HCT116 (cell line): ENCODE data around the gene ATP6V1G2. TPM values are rescaled to one million over a fixed set of nuclear protein-coding genes. Genes with fewer than 3 reads are reported as not detected.

Source experiments
- ATAC-seq: fragments of 200-7000 bp; cut with Tn5 transposase; 2 replicates; pipeline ENCODE4 v1.9.1; 2020; ENCODE audit warnings: mild to moderate bottlenecking, moderate library complexity
- BruUV-seq: library from RNA; stranded (reverse); fragments of 400-500 nt; replicated peaks from 2 replicates; lab custom pipeline; 2021; lab: Mats Ljungman, UMichigan
- CTCF ChIA-PET: fragments of 300-600 bp; sonication (Branson Sonifier 250); formaldehyde crosslinking; loops from one replicate; lab custom pipeline; 2021; ENCODE audit warnings: antibody characterized with exemption; lab: Charles Lee
- POLR2A ChIA-PET: fragments of 300-600, 350-600 bp; sonication (Branson Sonifier 250); formaldehyde crosslinking; loops from one replicate; lab custom pipeline; 2021; ENCODE audit warnings: antibody characterized with exemption; lab: Charles Lee
- RAD21 ChIA-PET, 2 experiments: fragments of 300-600 bp; sonication (Branson Sonifier 250); formaldehyde crosslinking; loops; one replicate each; lab custom pipeline; 2023; ENCODE audit warnings: low total read pairs in 2 of 2; ENCODE audit not compliant: uncharacterized antibody in 2 of 2, unreplicated experiment in 2 of 2, low non-redundant PET in 1 of 2; lab: Charles Lee
- DNase-seq: peaks from one replicate; pipeline ENCODE4 v3.0.0-alpha.2; 2010; ENCODE audit warnings: low read depth, low spot score
- H2AFZ ChIP-seq: fragments of 200-600 bp; shearing (Covaris generic), sonication (generic); 2 replicates; pipeline ENCODE4 v1.6.1; 2017; ENCODE audit warnings: low read depth, mixed run types, mixed read lengths, antibody characterized with exemption, low read length; ENCODE audit not compliant: poor library complexity, severe bottlenecking
- H3K27ac ChIP-seq: 2 replicates; pipeline ENCODE4 v1.5.1; 2012; ENCODE audit warnings: low read depth, low read length
- H3K27me3 ChIP-seq: fragments of 200-600 bp; sonication (generic); 2 replicates; pipeline ENCODE4 v1.6.1; 2016; ENCODE audit warnings: mixed run types, low read length, mixed read lengths; ENCODE audit not compliant: insufficient read depth
- H3K36me3 ChIP-seq, 2 experiments: fragments of 200-500 bp in 1 of 2; fragments of 200-600 bp in 1 of 2; sonication (Bioruptor generic) in 1 of 2; sonication (generic) in 1 of 2; 2 replicates each; pipeline versions ENCODE4 v1.5.1 to v1.6.1; 2014 to 2016; ENCODE audit warnings: low read length in 2 of 2, inconsistent platforms in 1 of 2, mixed read lengths in 1 of 2, mixed run types in 1 of 2; ENCODE audit not compliant: insufficient read depth in 2 of 2, control insufficient read depth in 1 of 2
- H3K4me1 ChIP-seq, 2 experiments: fragments of 200-600 bp in 1 of 2; sonication (generic) in 1 of 2; 2 replicates each; pipeline versions ENCODE4 v1.5.1 to v1.6.1; 2012 to 2017; ENCODE audit warnings: low read length in 2 of 2, inconsistent platforms in 1 of 2, mild to moderate bottlenecking in 1 of 2, mixed read lengths in 1 of 2, mixed run types in 1 of 2, moderate library complexity in 1 of 2; ENCODE audit not compliant: insufficient read depth in 2 of 2, control insufficient read depth in 1 of 2
- H3K4me2 ChIP-seq: fragments of 200-600 bp; sonication (generic); 2 replicates; pipeline ENCODE4 v1.6.1; 2017; ENCODE audit warnings: mixed run types, low read length, mixed read lengths
- H3K4me3 ChIP-seq, 2 experiments: fragments of 200-600 bp in 1 of 2; sonication (generic) in 1 of 2; replicated peaks in 1 of 2; 2 replicates each; pipeline ENCODE4 v1.5.1; 2011 to 2016; ENCODE audit warnings: low read length in 2 of 2, control low read depth in 1 of 2, low read depth in 1 of 2, mild to moderate bottlenecking in 1 of 2, mixed read lengths in 1 of 2, mixed run types in 1 of 2
- H3K79me2 ChIP-seq: fragments of 200-600 bp; sonication (generic); 2 replicates; pipeline ENCODE4 v1.6.1; 2017; ENCODE audit warnings: mild to moderate bottlenecking, mixed run types, low read length, moderate library complexity, mixed read lengths; ENCODE audit not compliant: insufficient read depth
- H3K9ac ChIP-seq: fragments of 200-600 bp; sonication (generic); 2 replicates; pipeline ENCODE4 v1.6.1; 2016; ENCODE audit warnings: low read length, mixed read lengths
- H3K9me2 ChIP-seq: fragments of 200-600 bp; sonication (generic), shearing (Covaris generic); 2 replicates; pipeline ENCODE4 v1.6.1; 2017; ENCODE audit warnings: mixed run types, mild to moderate bottlenecking, moderate library complexity; ENCODE audit not compliant: insufficient read depth
- H3K9me3 ChIP-seq, 2 experiments: fragments of 200-500 bp in 1 of 2; fragments of 200-600 bp in 1 of 2; sonication (Bioruptor generic) in 1 of 2; sonication (generic) in 1 of 2; 2 replicates each; pipeline ENCODE4 v1.6.1; 2014 to 2017; ENCODE audit warnings: low read length in 2 of 2, mixed read lengths in 2 of 2, inconsistent platforms in 1 of 2, low read depth in 1 of 2, mild to moderate bottlenecking in 1 of 2, mixed run types in 1 of 2, moderate library complexity in 1 of 2; ENCODE audit not compliant: control insufficient read depth in 1 of 2, insufficient read depth in 1 of 2
- H4K20me1 ChIP-seq: fragments of 200-600 bp; sonication (generic), shearing (Covaris generic); 2 replicates; pipeline ENCODE4 v1.6.1; 2017; ENCODE audit warnings: mixed run types, mild to moderate bottlenecking, moderate library complexity; ENCODE audit not compliant: insufficient read depth
- CBX3 ChIP-seq: IDR thresholded peaks from 2 replicates; pipeline ENCODE4 v1.6.1; 2012; ENCODE audit warnings: low read depth
- CEBPB ChIP-seq: IDR thresholded peaks from 2 replicates; pipeline ENCODE4 v1.6.1; 2012; ENCODE audit warnings: low read depth
- EZH2 ChIP-seq: fragments of 200-600 bp; sonication (generic); IDR thresholded peaks from 2 replicates; pipeline ENCODE4 v1.6.1; 2017; ENCODE audit warnings: antibody characterized with exemption, mixed run types
- EZH2phosphoT487 ChIP-seq: fragments of 200-600 bp; IDR thresholded peaks from 2 replicates; pipeline ENCODE4 v1.6.1; 2018; ENCODE audit warnings: antibody characterized with exemption, borderline replicate concordance
- MAX ChIP-seq: IDR thresholded peaks from 2 replicates; pipeline ENCODE4 v1.6.1; 2012
- POLR2A ChIP-seq: IDR thresholded peaks from 2 replicates; pipeline ENCODE4 v1.7.0; 2011; ENCODE audit warnings: borderline replicate concordance; ENCODE audit not compliant: insufficient read depth, insufficient read length; ENCODE audit errors: extremely low read depth
- POLR2AphosphoS5 ChIP-seq: IDR thresholded peaks from 2 replicates; pipeline ENCODE4 v1.6.1; 2011; ENCODE audit warnings: mild to moderate bottlenecking, low read depth, low read length, moderate library complexity
- RAD21 ChIP-seq: IDR thresholded peaks from 2 replicates; pipeline ENCODE4 v1.6.1; 2012; ENCODE audit warnings: low read depth, mild to moderate bottlenecking
- SIN3A ChIP-seq: IDR thresholded peaks from 2 replicates; pipeline ENCODE4 v1.6.1; 2012; ENCODE audit warnings: low read depth
- SP1 ChIP-seq: IDR thresholded peaks from 2 replicates; pipeline ENCODE4 v1.6.1; 2012; ENCODE audit warnings: low read depth
- ZNF274 ChIP-seq: fragments of 200-500 bp; sonication (Bioruptor generic); IDR thresholded peaks from 2 replicates; pipeline ENCODE4 v1.6.1; 2014; ENCODE audit warnings: mild to moderate bottlenecking, low read depth, low read length, inconsistent platforms
- intact Hi-C: fragments of 100-400 bp; cut with micrococcal nuclease; formaldehyde crosslinking; loops from 2 replicates; pipeline ENCODE4 v1.10.0; 2022
- total RNA-seq: library from RNA; stranded (reverse); gene quantifications from one replicate; pipeline ENCODE4 v1.2.1, GENCODE V29; 2021; ENCODE audit not compliant: unreplicated experiment

ATP6V1G2 gene
- total RNA-seq, 1 experiment from 2014 or later = 1.8 TPM

- POLR2A ChIA-PET = interaction anchor here (0.6 to 1.9 kb wide), 2 partner anchors 36 to 38 kb away, joined by 3 to 6 read pairs; partner anchors contain the start of genes ATP6V1G2 and NFKBIL1
- no peak for ATAC-seq
These were observed 35.8 kb upstream of the ATP6V1G2 start, which contains the start of gene LTB for GRCh38 chr6:31582230-31582643. TSS of gene LTB (minus strand) at chr6:31582424. CDS start at chr6:31582417, 7 bp downstream.

GRCh38 chr6:31581434-31582229 lies 35.2 kb upstream of the ATP6V1G2 start:
- H3K4me1 ChIP-seq = peaks cover 4 to 15% of the 10 kb centered on the region in 2 experiments; a peak in 2 of 4 replicates
- H3K27ac ChIP-seq = peak overlapping the region; percentile 8; the same call in 1 of the 2 replicates
- H3K27me3 ChIP-seq = no peaks in the 10 kb centered on the region
- H3K9me3 ChIP-seq = no peaks in the 10 kb centered on the region
- H3K4me3 ChIP-seq = peak overlapping the region; percentile 65 to 75
- H3K36me3 ChIP-seq = no peaks in the 10 kb centered on the region
- TSS peak; percentile 66 for BruUV-seq
- peak overlapping the region; percentile 73 for H3K9ac ChIP-seq
- H3K9me2 ChIP-seq = no peaks in the 10 kb centered on the region
- peak overlapping the region; percentile 79 for H2AFZ ChIP-seq
- H4K20me1 ChIP-seq = no peaks in the 10 kb centered on the region
- peak overlapping the region; percentile 97 for H3K4me2 ChIP-seq
- CTCF ChIA-PET = interaction anchor here (1.1 to 7.8 kb wide), 4 partner anchors 11 to 16 kb away, joined by 3 to 70 read pairs (median 5); no protein-coding TSS in a partner anchor
- POLR2A ChIA-PET = interaction anchor here (1.4 to 1.9 kb wide), 2 partner anchors 12 to 35 kb away, joined by 3 to 6 read pairs; partner anchors contain the start of genes ATP6V1G2 and NFKBIL1
- no peaks in the 10 kb centered on the region for H3K79me2 ChIP-seq
- RAD21 ChIA-PET = no interaction called here
- TF ChIP-seq POLR2AphosphoS5 = no peak
- no peak for TF ChIP-seq ZNF274
- no peak for TF ChIP-seq EZH2phosphoT487
- DNase-seq (no peak), ATAC-seq (no peak)
- intact Hi-C loops = no loop called here

More at GRCh38 chr6:31582230-31582643, 35.8 kb upstream of the ATP6V1G2 start, which contains the start of gene LTB:
- Histone ChIP-seq H4K20me1 (no peaks in the 10 kb centered on the region), H3K36me3 (no peaks in the 10 kb centered on the region), H3K4me2 (peak within 1 kb of the TSS; percentile 97), H3K79me2 (no peaks in the 10 kb centered on the region), H3K4me1 (peaks cover 4 to 15% of the 10 kb centered on the region in 2 experiments; a peak in 2 of 4 replicates), H3K9ac (peak within 1 kb of the TSS; percentile 73), H3K27ac (peak within 1 kb of the TSS; percentile 8; the same call in 1 of the 2 replicates), H3K27me3 (no peaks in the 10 kb centered on the region), H2AFZ (peak within 1 kb of the TSS; percentile 79), H3K9me3 (no peaks in the 10 kb centered on the region), H3K9me2 (no peaks in the 10 kb centered on the region), H3K4me3 (peak within 1 kb of the TSS; percentile 65 to 75)
- ChIA-PET CTCF (interaction anchor here (1.1 to 7.8 kb wide), 2 partner anchors 12 to 15 kb away, joined by 3 to 70 read pairs; no protein-coding TSS in a partner anchor), RAD21 (no interaction called here)
- DNase-seq = no peak
- BruUV-seq = no TSS peak
- intact Hi-C loops = no loop called here
- TF ChIP-seq SP1 = no peak
- no peak for TF ChIP-seq MAX
- TF ChIP-seq CBX3 = no peak
- TF ChIP-seq SIN3A = no peak
- no peak for TF ChIP-seq POLR2A
- no peak for TF ChIP-seq CEBPB
- TF ChIP-seq RAD21 = no peak
- TF ChIP-seq EZH2 = no peak
- no peak for TF ChIP-seq POLR2AphosphoS5
